H1 (cell line): ENCODE data around the gene KNOP1. TPM values are rescaled to one million over a fixed set of nuclear protein-coding genes. Genes with fewer than 3 reads are reported as not detected.
A peak's percentile ranks its signal among the peaks of the same experiment; 100 is the strongest.

Experiments used
- CTCF ChIA-PET: fragments of 300-600 bp; sonication (Branson Sonifier 250); formaldehyde crosslinking; loops from one replicate; lab custom pipeline; 2021; ENCODE audit not compliant: partially characterized antibody; lab: Charles Lee
- POLR2A ChIA-PET: fragments of 300-600 bp; sonication (Branson Sonifier 250); formaldehyde crosslinking; loops from one replicate; lab custom pipeline; 2021; ENCODE audit warnings: inconsistent platforms; ENCODE audit not compliant: partially characterized antibody; lab: Charles Lee
- DNase-seq, 2 experiments: peaks; one replicate each; pipeline versions ENCODE4 v3.0.0 to v3.0.0-alpha.2; 2010 to 2022; ENCODE audit warnings: low spot score in 2 of 2, low read depth in 1 of 2, mixed read lengths in 1 of 2
- FAIRE-seq: peaks from 2 replicates; lab custom pipeline; 2011; peaks lifted over from hg19 to GRCh38; lab: Jason Lieb, UNC
- H2AFZ ChIP-seq: 2 replicates; pipeline ENCODE4 v1.8.1; 2012; ENCODE audit warnings: low read length, inconsistent platforms
- H2AK5ac ChIP-seq: 2 replicates; pipeline ENCODE4 v1.6.1; 2013; ENCODE audit warnings: low read depth, low read length
- H2BK120ac ChIP-seq: replicated peaks from 2 replicates; pipeline ENCODE3; 2013; ENCODE audit warnings: low read depth, low read length, inconsistent platforms
- H2BK12ac ChIP-seq: 2 replicates; pipeline ENCODE4 v1.6.1; 2013; ENCODE audit warnings: low read depth, low read length
- H2BK15ac ChIP-seq: 2 replicates; pipeline ENCODE4 v1.6.1; 2013; ENCODE audit warnings: low read length
- H2BK20ac ChIP-seq: 2 replicates; pipeline ENCODE4 v1.6.1; 2013; ENCODE audit warnings: low read length
- H2BK5ac ChIP-seq: 2 replicates; pipeline ENCODE4 v1.6.1; 2013; ENCODE audit warnings: low read depth, low read length
- H3K14ac ChIP-seq: 2 replicates; pipeline ENCODE4 v1.6.1; 2013; ENCODE audit warnings: inconsistent platforms; ENCODE audit not compliant: insufficient read length
- H3K18ac ChIP-seq: 2 replicates; pipeline ENCODE4 v1.6.1; 2013; ENCODE audit warnings: low read length; ENCODE audit errors: extremely low read depth
- H3K23ac ChIP-seq: 2 replicates; pipeline ENCODE4 v1.6.1; 2013; ENCODE audit warnings: inconsistent platforms; ENCODE audit not compliant: insufficient read length
- H3K23me2 ChIP-seq: 2 replicates; pipeline ENCODE4 v1.6.1; 2013; ENCODE audit warnings: low read depth, low read length
- H3K27ac ChIP-seq: 2 replicates; pipeline ENCODE4 v1.6.1; 2011; ENCODE audit warnings: low read depth, low read length, inconsistent platforms
- H3K27me3 ChIP-seq, 4 experiments: replicated peaks in 1 of 4; 1 replicate in 1 of 4; 2 replicates in 3 of 4; pipeline versions ENCODE4 v1.6.1 to v1.8.1; 2011 to 2013; ENCODE audit warnings: low read length in 3 of 4, mild to moderate bottlenecking in 3 of 4, inconsistent platforms in 2 of 4, mixed read lengths in 2 of 4, moderate library complexity in 1 of 4; ENCODE audit not compliant: control insufficient read depth in 3 of 4, insufficient read depth in 3 of 4; ENCODE audit errors: extremely low read depth in 1 of 4
- H3K36me3 ChIP-seq, 4 experiments: 2 replicates each; pipeline versions ENCODE4 v1.6.1 to v1.8.1; 2011 to 2013; ENCODE audit warnings: mild to moderate bottlenecking in 4 of 4, low read length in 3 of 4, moderate library complexity in 2 of 4, control low read depth in 1 of 4, inconsistent platforms in 1 of 4; ENCODE audit not compliant: insufficient read depth in 4 of 4, control insufficient read depth in 2 of 4
- H3K4ac ChIP-seq: replicated peaks from 2 replicates; pipeline ENCODE3; 2013; ENCODE audit warnings: low read length, low read depth, mixed read lengths, inconsistent platforms; ENCODE audit not compliant: insufficient read length
- H3K4me1 ChIP-seq, 4 experiments: replicated peaks in 1 of 4; 1 replicate in 1 of 4; 2 replicates in 3 of 4; pipeline versions ENCODE4 v1.6.1 to v1.8.1; 2011 to 2013; ENCODE audit warnings: low read length in 3 of 4, inconsistent platforms in 2 of 4, mixed read lengths in 1 of 4; ENCODE audit not compliant: insufficient read depth in 4 of 4, control insufficient read depth in 3 of 4
- H3K4me2 ChIP-seq, 2 experiments: 2 replicates each; pipeline versions ENCODE4 v1.6.1 to v1.8.1; 2011 to 2013; ENCODE audit warnings: low read depth in 2 of 2, low read length in 2 of 2, control low read depth in 1 of 2, inconsistent platforms in 1 of 2, mild to moderate bottlenecking in 1 of 2; ENCODE audit not compliant: insufficient read depth in 1 of 2
- H3K4me3 ChIP-seq, 4 experiments: fragments of 200-600, 300-600 bp in 1 of 4; sonication (generic), shearing (Covaris generic), sonication (Bioruptor Twin) in 1 of 4; 2 replicates each; pipeline versions ENCODE4 v1.5.1 to v1.8.1; 2011 to 2016; ENCODE audit warnings: low read length in 4 of 4, low read depth in 3 of 4, control low read depth in 2 of 4, inconsistent platforms in 2 of 4, mild to moderate bottlenecking in 2 of 4, mixed read lengths in 1 of 4, moderate library complexity in 1 of 4; ENCODE audit not compliant: insufficient read depth in 2 of 4; ENCODE audit errors: extremely low read depth in 1 of 4
- H3K56ac ChIP-seq: replicated peaks from 2 replicates; pipeline ENCODE3; 2013; ENCODE audit warnings: low read depth, mild to moderate bottlenecking, mixed read lengths, low read length, inconsistent platforms; ENCODE audit not compliant: insufficient read length
- H3K79me1 ChIP-seq: 2 replicates; pipeline ENCODE4 v1.6.1; 2013; ENCODE audit warnings: low read depth, low read length, control low read depth
- H3K79me2 ChIP-seq, 2 experiments: 2 replicates each; pipeline versions ENCODE4 v1.6.1 to v1.8.1; 2012 to 2013; ENCODE audit warnings: low read length in 2 of 2, mild to moderate bottlenecking in 2 of 2, inconsistent platforms in 1 of 2; ENCODE audit not compliant: insufficient read depth in 2 of 2, control insufficient read depth in 1 of 2
- H3K9ac ChIP-seq, 4 experiments: replicated peaks in 1 of 4; 1 replicate in 1 of 4; 2 replicates in 3 of 4; pipeline versions ENCODE4 v1.6.1 to v1.8.1; 2011 to 2013; ENCODE audit warnings: low read depth in 3 of 4, low read length in 3 of 4, control low read depth in 2 of 4, mild to moderate bottlenecking in 2 of 4, moderate library complexity in 2 of 4, inconsistent platforms in 1 of 4; ENCODE audit errors: extremely low read depth in 1 of 4
- H3K9me3 ChIP-seq, 2 experiments: 2 replicates each; pipeline versions ENCODE4 v1.6.1 to v1.8.1; 2012 to 2013; ENCODE audit warnings: mild to moderate bottlenecking in 2 of 2, moderate library complexity in 2 of 2, control low read depth in 1 of 2, inconsistent platforms in 1 of 2, low read depth in 1 of 2, low read length in 1 of 2, mixed read lengths in 1 of 2; ENCODE audit not compliant: insufficient read depth in 2 of 2
- H4K20me1 ChIP-seq, 2 experiments: replicated peaks in 1 of 2; 2 replicates each; pipeline versions ENCODE3 to v1.8.1; 2011 to 2013; ENCODE audit warnings: inconsistent platforms in 2 of 2, low read length in 2 of 2, mild to moderate bottlenecking in 1 of 2; ENCODE audit not compliant: insufficient read depth in 2 of 2, control insufficient read depth in 1 of 2
- H4K5ac ChIP-seq: 2 replicates; pipeline ENCODE4 v1.6.1; 2013; ENCODE audit warnings: low read length, low read depth, mixed read lengths, inconsistent platforms; ENCODE audit not compliant: insufficient read length
- H4K8ac ChIP-seq: 2 replicates; pipeline ENCODE4 v1.8.0; 2013; ENCODE audit warnings: mild to moderate bottlenecking, moderate library complexity, low read length, inconsistent platforms; ENCODE audit not compliant: insufficient read depth; ENCODE audit errors: extremely low read depth
- H4K91ac ChIP-seq: replicated peaks from 2 replicates; pipeline ENCODE3; 2013; ENCODE audit warnings: low read length, mixed read lengths, inconsistent platforms; ENCODE audit not compliant: insufficient read length
- BRCA1 ChIP-seq: IDR thresholded peaks from 2 replicates; pipeline ENCODE4 v1.6.1; 2012; ENCODE audit warnings: low read depth, low read length, improper control_type of control experiment
- CBX5 ChIP-seq: fragments of 300-800, 300-1000 bp; sonication (generic); IDR thresholded peaks from 2 replicates; pipeline ENCODE4 v1.7.1; 2016; ENCODE audit warnings: antibody characterized with exemption, low read length, low read depth
- HDAC6 ChIP-seq: IDR thresholded peaks from one replicate; pipeline ENCODE4 v1.7.1; 2012; ENCODE audit warnings: low read depth, mild to moderate bottlenecking, inconsistent platforms, low read length, moderate library complexity
- KDM4A ChIP-seq: IDR thresholded peaks from one replicate; pipeline ENCODE4 v1.7.1; 2012; ENCODE audit warnings: low read depth, mild to moderate bottlenecking, moderate library complexity, low read length, inconsistent platforms; ENCODE audit not compliant: severe bottlenecking
- PHF8 ChIP-seq: fragments of 200-600 bp; sonication (generic); conservative IDR thresholded peaks from 2 replicates; pipeline ENCODE4 v1.7.1; 2012; ENCODE audit warnings: low read depth, mild to moderate bottlenecking, inconsistent platforms, low read length, moderate library complexity
- POLR2A ChIP-seq, 2 experiments: IDR thresholded peaks; 1 replicate in 1 of 2; 2 replicates in 1 of 2; pipeline ENCODE4 v1.6.1; 2011; ENCODE audit warnings: low read depth in 2 of 2, low read length in 2 of 2, mild to moderate bottlenecking in 2 of 2; ENCODE audit errors: control extremely low read depth in 1 of 2
- RAD21 ChIP-seq, 2 experiments: IDR thresholded peaks in 1 of 2; conservative IDR thresholded peaks in 1 of 2; 2 replicates each; pipeline ENCODE4 v1.6.1; 2011; ENCODE audit warnings: low read depth in 2 of 2, low read length in 2 of 2, improper control_type of control experiment in 1 of 2, inconsistent platforms in 1 of 2, mild to moderate bottlenecking in 1 of 2, moderate library complexity in 1 of 2
- SP4 ChIP-seq: IDR thresholded peaks from 2 replicates; pipeline ENCODE4 v1.6.1; 2012; ENCODE audit warnings: low read length, inconsistent platforms
- YY1 ChIP-seq: IDR thresholded peaks from 2 replicates; pipeline ENCODE4 v1.6.1; 2011; ENCODE audit warnings: low read depth, mild to moderate bottlenecking, low read length
- ZNF274 ChIP-seq: IDR thresholded peaks from 2 replicates; pipeline ENCODE4 v1.7.0; 2012; ENCODE audit warnings: low read length, borderline replicate concordance; ENCODE audit errors: extremely low read depth
- WGBS, 2 experiments: shearing (Covaris generic) in 1 of 2; methylation state at CpG; one replicate each; pipeline versions ENCODE4 v1.1.6 to v1.1.7; 2013 to 2015; ENCODE audit warnings: low lambda C conversion rate in 2 of 2, mixed read lengths in 2 of 2, inconsistent platforms in 1 of 2, low coverage in 1 of 2, missing lambda C conversion rate in 1 of 2; ENCODE audit not compliant: insufficient replicate concordance in 2 of 2, insufficient coverage in 1 of 2, insufficient read length in 1 of 2; ENCODE audit errors: extremely low coverage in 1 of 2, missing lambda C conversion rate in 1 of 2; 5-methylcytosine and 5-hydroxymethylcytosine counted together
- polyA plus RNA-seq, 7 experiments: library from polyadenylated mRNA; depleted of rRNA in 3 of 7; stranded (reverse) in 5 of 7; unstranded in 2 of 7; fragments of >200 nt in 5 of 7; fragments of 200-250 nt in 2 of 7; gene quantifications; 1 replicate in 5 of 7; 2 replicates in 1 of 7; 4 replicates in 1 of 7; pipeline versions ENCODE4 v1.2.1 to v1.2.3, GENCODE V29; 2011 to 2013; ENCODE audit warnings: missing spikeins in 2 of 7, mixed read lengths in 2 of 7
- total RNA-seq: library from RNA; stranded (reverse); fragmentation: NEBNext Ultra II Directional; extraction: Animal tissue kit (Norgen Biotek cat#: 25700); gene quantifications from 2 replicates; pipeline ENCODE4 v1.2.1, GENCODE V29; 2021

The KNOP1 gene
- total and polyA plus RNA-seq, 2 of the 8 experiments (the other 6 are each of a cell fraction or from before 2014, with no cell fraction given): 21.6 to 87.9 TPM

DNA sequence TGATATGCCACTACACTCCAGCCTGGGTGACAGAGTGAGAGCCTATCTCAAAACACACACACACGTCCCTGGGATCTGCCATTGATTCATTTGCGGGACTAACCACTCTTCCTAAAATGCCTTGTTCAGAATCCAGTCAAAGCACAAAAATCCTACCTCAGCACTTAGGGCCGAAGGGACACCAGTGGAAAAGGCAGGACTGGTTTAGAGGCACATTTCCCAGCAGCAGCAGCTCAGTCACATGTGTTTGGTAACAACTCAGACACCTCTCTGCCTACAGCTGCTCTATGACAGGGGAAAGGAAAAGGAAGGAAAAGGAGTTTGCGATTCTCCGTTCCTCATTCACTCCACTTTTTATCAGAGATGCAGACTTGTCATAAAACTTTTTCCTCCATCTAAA, 12.2 kb downstream of the KNOP1 start:
- H3K79me2 ChIP-seq: peaks cover 3 to 73% of the 10 kb centered on the region in 2 experiments; a peak in 3 of 4 replicates
- H3K36me3 ChIP-seq: peaks cover 32 to 89% (median 56%) of the 10 kb centered on the region in 4 experiments
- peaks cover 23 to 39% of the 10 kb centered on the region in 2 experiments for H4K20me1 ChIP-seq

More for the DNA sequence above, 12.2 kb downstream of the KNOP1 start:
- Histone ChIP-seq H4K5ac (no peak overlapping the region), H2AFZ (no peak overlapping the region), H3K4me3 (no peak overlapping the region), H3K4me1 (peaks cover 10 to 30% (median 23%) of the 10 kb centered on the region in 4 experiments), H3K14ac (no peak overlapping the region), H3K27me3 (no peaks in the 10 kb centered on the region), H3K27ac (0 out of 2 replicates have a peak overlapping the region, but pooled peaks have one; percentile 2), H2AK5ac (no peak overlapping the region), H4K91ac (no peak overlapping the region), H4K8ac (no peak overlapping the region), H3K9me3 (no peaks in the 10 kb centered on the region), H3K56ac (no peak overlapping the region), H3K4ac (no peak overlapping the region), H3K23ac (no peak overlapping the region), H2BK20ac (no peak overlapping the region), H3K9ac (no peak overlapping the region), H2BK12ac (no peak overlapping the region), H3K79me1 (peaks cover 29% of the 10 kb centered on the region), H3K23me2 (no peaks in the 10 kb centered on the region), H2BK5ac (no peak overlapping the region), H3K4me2 (no peak overlapping the region), H3K18ac (no peak overlapping the region), H2BK15ac (no peak overlapping the region), H2BK120ac (no peak overlapping the region)
- no peak for FAIRE-seq
- TF ChIP-seq SP4 (no peak), PHF8 (no peak), POLR2A (IDR thresholded peaks at IDR 0.05; ENCODE audit: control extremely low read depth in 1 of 2, low read depth in 2 of 2, low read length in 2 of 2) (no peak), RAD21 (IDR thresholded peaks at IDR 0.05 in 1 of 2, conservative IDR thresholded peaks at IDR 0.05 in 1 of 2; ENCODE audit: low read depth in 2 of 2, low read length in 2 of 2) (no peak), BRCA1 (no peak), KDM4A (no peak), ZNF274 (no peak), HDAC6 (no peak), CBX5 (no peak), YY1 (no peak)
- 90% methylated on average over 5 of the region's 5 CpGs; no CpG with 5 or more reads in 1 of the 2 experiments for WGBS, 2 experiments
- CTCF ChIA-PET: interaction anchor here (1.3 to 1.6 kb wide), 3 partner anchors 10 to 173 kb away, joined by 3 to 4 read pairs (median 3); no protein-coding TSS in a partner anchor
- POLR2A ChIA-PET: interaction anchor here (1.1 to 4.2 kb wide), 4 partner anchors 10 to 176 kb away, joined by 4 to 23 read pairs (median 12); partner anchors contain the start of genes IQCK and KNOP1
- DNase-seq: no peak
